Prostate gland (tissue), 2 donors: ENCODE data around the gene SEMA6B. TPM values are rescaled to one million over a fixed set of nuclear protein-coding genes. Genes with fewer than 3 reads are reported as not detected.

Experiments used
- DNase-seq: peaks from one replicate; pipeline ENCODE4 v3.0.0-alpha.2; 2019; ENCODE audit warnings: low spot score
- H3K27ac ChIP-seq, 2 donors: fragments of 200-600 bp; sonication (generic); 2 replicates each; pipeline ENCODE4 v1.5.1; 2017 to 2019
- H3K27me3 ChIP-seq: fragments of 200-600 bp; sonication (generic); replicated peaks from 2 replicates; pipeline ENCODE4 v1.5.1; 2019; ENCODE audit not compliant: insufficient read depth
- H3K36me3 ChIP-seq, 2 donors: fragments of 200-600 bp; sonication (generic); 1 replicate in 1 of 2; 2 replicates in 1 of 2; pipeline versions ENCODE4 v1.5.1 to v1.8.1; 2017 to 2019
- H3K4me1 ChIP-seq: fragments of 200-600 bp; sonication (generic); replicated peaks from 2 replicates; pipeline ENCODE4 v1.5.1; 2019
- H3K4me3 ChIP-seq, 2 donors: fragments of 200-600 bp; sonication (generic); 2 replicates each; pipeline ENCODE4 v1.5.1; 2017 to 2019
- H3K9me3 ChIP-seq: fragments of 200-600 bp; sonication (generic); 2 replicates; pipeline ENCODE4 v1.5.1; 2017
- POLR2A ChIP-seq: fragments of 450-650 bp; IDR thresholded peaks from one replicate; pipeline ENCODE4 v1.6.1; 2016; ENCODE audit warnings: antibody characterized with exemption, mild to moderate bottlenecking
- POLR2AphosphoS5 ChIP-seq: sonication (generic); formaldehyde crosslinking; IDR thresholded peaks from one replicate; pipeline ENCODE4 v1.6.1; 2017; ENCODE audit warnings: antibody characterized with exemption
- WGBS: methylation state at CpG from one replicate; pipeline ENCODE4 v1.1.5; 2018; 5-methylcytosine and 5-hydroxymethylcytosine counted together
- intact Hi-C: fragments of 100-400 bp; cut with DNase I; formaldehyde crosslinking; loops from one replicate; pipeline ENCODE4 v1.14.2; 2022
- total RNA-seq, 2 donors: library from RNA; depleted of rRNA; stranded (reverse); fragments of >200 nt; gene quantifications; one replicate each; pipeline ENCODE4 v1.1.0, GENCODE V29; 2016
- TF ChIP-seq, protein P1 (sequence below), 4 experiments: fragments of 200-600 bp in 2 of 4; fragments of 450-650 bp in 2 of 4; sonication (generic) in 2 of 4; IDR thresholded peaks; 1 replicate in 3 of 4; 2 replicates in 1 of 4; pipeline ENCODE4 v1.5.1; 2016 to 2019; ENCODE audit warnings: antibody characterized with exemption in 4 of 4, mild to moderate bottlenecking in 2 of 4, moderate library complexity in 2 of 4

The SEMA6B gene
- total RNA-seq, 2 donors from 2014 or later, result 4.3 to 7.8 TPM

DNA sequence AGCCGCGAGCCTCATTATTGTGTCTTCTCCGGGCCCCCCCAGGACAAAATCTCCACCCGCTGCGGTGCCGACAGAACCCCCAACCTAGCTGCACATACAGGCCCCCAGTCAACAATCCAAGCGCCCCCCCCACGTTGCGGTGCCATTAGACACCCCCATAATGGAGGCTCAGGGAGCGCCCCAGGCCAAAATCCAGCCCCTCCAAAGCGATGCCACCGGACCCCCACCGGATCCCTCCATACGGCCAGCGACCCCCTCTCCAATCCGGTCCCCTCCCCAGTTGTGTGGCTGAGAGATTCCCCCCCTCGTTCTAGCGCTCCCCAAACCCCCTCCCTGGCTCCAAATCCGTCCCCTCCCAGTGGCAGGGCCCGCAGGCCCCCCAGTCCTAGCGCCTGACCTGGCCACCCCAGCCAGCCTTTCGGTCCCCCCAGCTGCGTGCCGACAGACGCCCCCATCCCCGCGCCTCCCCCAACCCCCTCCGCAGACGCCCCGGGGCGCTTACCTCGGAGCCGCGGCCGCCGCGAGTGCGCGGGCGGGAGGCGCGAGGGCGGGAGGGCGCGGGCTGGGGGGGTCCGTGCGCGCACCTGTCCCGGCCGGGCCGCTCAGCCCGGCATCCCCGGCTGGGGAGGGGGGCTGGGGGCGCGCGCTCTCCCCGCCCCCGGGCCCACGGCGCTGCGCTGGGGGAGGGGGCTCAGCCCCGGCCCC lies 21.6 kb upstream of the SEMA6B start:
- peaks cover 6% of the 10 kb centered on the region for H3K4me1 ChIP-seq
- no peaks in the 10 kb centered on the region for H3K9me3 ChIP-seq
- no peaks in the 10 kb centered on the region for H3K36me3 ChIP-seq
- H3K4me3 ChIP-seq, result peak overlapping the region; percentile 9 to 25
- peaks cover 17% of the 10 kb centered on the region for H3K27me3 ChIP-seq
- no peak for DNase-seq
- no peak for TF ChIP-seq POLR2AphosphoS5
- no peak for TF ChIP-seq POLR2A
- TF ChIP-seq, protein P1, sequence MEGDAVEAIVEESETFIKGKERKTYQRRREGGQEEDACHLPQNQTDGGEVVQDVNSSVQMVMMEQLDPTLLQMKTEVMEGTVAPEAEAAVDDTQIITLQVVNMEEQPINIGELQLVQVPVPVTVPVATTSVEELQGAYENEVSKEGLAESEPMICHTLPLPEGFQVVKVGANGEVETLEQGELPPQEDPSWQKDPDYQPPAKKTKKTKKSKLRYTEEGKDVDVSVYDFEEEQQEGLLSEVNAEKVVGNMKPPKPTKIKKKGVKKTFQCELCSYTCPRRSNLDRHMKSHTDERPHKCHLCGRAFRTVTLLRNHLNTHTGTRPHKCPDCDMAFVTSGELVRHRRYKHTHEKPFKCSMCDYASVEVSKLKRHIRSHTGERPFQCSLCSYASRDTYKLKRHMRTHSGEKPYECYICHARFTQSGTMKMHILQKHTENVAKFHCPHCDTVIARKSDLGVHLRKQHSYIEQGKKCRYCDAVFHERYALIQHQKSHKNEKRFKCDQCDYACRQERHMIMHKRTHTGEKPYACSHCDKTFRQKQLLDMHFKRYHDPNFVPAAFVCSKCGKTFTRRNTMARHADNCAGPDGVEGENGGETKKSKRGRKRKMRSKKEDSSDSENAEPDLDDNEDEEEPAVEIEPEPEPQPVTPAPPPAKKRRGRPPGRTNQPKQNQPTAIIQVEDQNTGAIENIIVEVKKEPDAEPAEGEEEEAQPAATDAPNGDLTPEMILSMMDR (IDR thresholded peaks at IDR 0.05), result no peak
- H3K27ac ChIP-seq, result no peak overlapping the region
- under 1% methylated on average over 55 of the region's 62 CpGs for WGBS
- intact Hi-C loops, result no loop called here

- H3K36me3 ChIP-seq, result no peaks in the 10 kb centered on the region
- peaks cover 17% of the 10 kb centered on the region for H3K27me3 ChIP-seq
- TF ChIP-seq POLR2A (no peak), POLR2AphosphoS5 (no peak)
- TF ChIP-seq, protein P1 (IDR thresholded peaks at IDR 0.05), result no peak
- peaks cover 6% of the 10 kb centered on the region for H3K4me1 ChIP-seq
- H3K4me3 ChIP-seq, result peak overlapping the region; percentile 9 to 25
- intact Hi-C loops, result no loop called here
- DNase-seq, result no peak
- H3K9me3 ChIP-seq, result no peaks in the 10 kb centered on the region
- H3K27ac ChIP-seq, result no peak overlapping the region
- 10% methylated on average over 28 of the region's 50 CpGs for WGBS
Observed at GRCh38 chr19:4580021-4580901, 20.8 kb upstream of the SEMA6B start.

DNA sequence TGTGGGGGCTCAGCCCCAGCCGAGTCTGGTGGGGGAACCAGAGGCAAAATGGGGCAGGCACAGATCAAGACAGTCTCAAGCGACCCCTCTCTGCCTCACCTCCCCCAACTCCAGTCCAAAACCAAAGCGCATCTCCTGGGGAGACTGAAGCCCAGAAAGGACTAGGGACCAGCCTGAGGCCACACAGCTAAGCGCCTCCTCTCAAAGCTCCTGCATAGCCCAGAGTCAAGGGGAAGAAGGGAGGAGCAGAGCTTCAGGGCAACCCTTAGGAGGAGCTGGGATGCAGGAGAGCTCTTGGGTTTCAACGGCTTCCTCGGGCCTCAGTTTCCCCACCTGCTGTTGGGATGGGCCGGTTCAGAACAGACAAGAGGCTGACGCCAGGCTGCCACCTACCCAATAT lies 19.9 kb upstream of the SEMA6B start:
- TF ChIP-seq POLR2AphosphoS5, result no peak
- no peak for TF ChIP-seq POLR2A
- TF ChIP-seq, protein P1 (IDR thresholded peaks at IDR 0.05), result no peak
- DNase-seq, result no peak
- peaks cover 13% of the 10 kb centered on the region for H3K27me3 ChIP-seq
- H3K4me1 ChIP-seq, result peaks cover 2% of the 10 kb centered on the region
- intact Hi-C loops, result loop anchor here (5.0 kb wide), 1 partner anchor 58 kb away; the partner anchor contains the start of gene TNFAIP8L1
- H3K36me3 ChIP-seq, result no peaks in the 10 kb centered on the region
- H3K27ac ChIP-seq, result no peak overlapping the region
- 80% methylated on average over 8 of the region's 8 CpGs for WGBS
- H3K4me3 ChIP-seq, result no peak overlapping the region
- no peaks in the 10 kb centered on the region for H3K9me3 ChIP-seq

DNA sequence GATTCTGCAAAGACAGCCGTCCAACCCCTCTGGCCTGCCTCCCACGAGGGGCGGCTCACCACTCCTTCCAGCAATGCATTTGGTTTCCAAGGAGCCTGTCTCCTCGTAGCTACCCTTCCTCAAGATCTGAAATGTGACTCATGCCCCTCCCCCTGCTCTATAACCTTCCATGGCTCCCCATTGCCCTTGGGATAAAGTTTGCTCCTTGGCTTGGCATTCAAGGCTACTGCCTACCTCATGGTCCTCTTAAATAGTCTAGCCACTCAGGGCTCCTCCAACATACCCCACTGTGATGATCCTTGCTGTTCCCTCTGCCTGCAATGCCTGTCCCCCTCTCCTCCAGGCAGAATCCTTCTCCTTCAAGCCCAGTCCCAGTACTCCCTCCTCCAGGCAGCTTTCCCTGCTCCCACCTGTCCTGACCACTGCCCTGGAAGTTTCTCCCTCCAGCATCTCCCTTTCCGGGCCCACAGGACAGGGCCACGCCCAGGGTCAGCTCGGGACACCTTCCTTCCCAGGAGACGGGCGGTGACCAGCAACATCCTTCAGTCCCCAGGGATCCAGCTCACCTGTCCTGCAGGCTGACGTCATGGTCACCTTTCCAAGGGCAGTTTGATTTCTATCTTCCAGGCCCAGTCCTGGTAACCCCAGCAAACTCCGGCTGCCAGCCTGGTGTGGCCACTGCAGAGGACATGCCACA lies 19.2 kb upstream of the SEMA6B start:
- H3K27ac ChIP-seq, result no peak overlapping the region
- H3K9me3 ChIP-seq, result no peaks in the 10 kb centered on the region
- no peak overlapping the region for H3K4me3 ChIP-seq
- intact Hi-C loops, result loop anchor here (5.0 kb wide), 1 partner anchor 59 kb away; the partner anchor contains the start of gene TNFAIP8L1
- TF ChIP-seq POLR2AphosphoS5 (no peak), POLR2A (no peak)
- TF ChIP-seq, protein P1 (IDR thresholded peaks at IDR 0.05), result no peak
- H3K36me3 ChIP-seq, result no peaks in the 10 kb centered on the region
- WGBS, result 70% methylated on average over 11 of the region's 11 CpGs
- no peak for DNase-seq
- no peaks in the 10 kb centered on the region for H3K4me1 ChIP-seq
- peaks cover 10% of the 10 kb centered on the region for H3K27me3 ChIP-seq
